ENCODE data around the gene DSCAM. TPM values are rescaled to one million over a fixed set of nuclear protein-coding genes. Genes with fewer than 3 reads are reported as not detected.

Gene DSCAM
- total RNA-seq, 1 experiment from 2014 or later: not detected

DNA sequence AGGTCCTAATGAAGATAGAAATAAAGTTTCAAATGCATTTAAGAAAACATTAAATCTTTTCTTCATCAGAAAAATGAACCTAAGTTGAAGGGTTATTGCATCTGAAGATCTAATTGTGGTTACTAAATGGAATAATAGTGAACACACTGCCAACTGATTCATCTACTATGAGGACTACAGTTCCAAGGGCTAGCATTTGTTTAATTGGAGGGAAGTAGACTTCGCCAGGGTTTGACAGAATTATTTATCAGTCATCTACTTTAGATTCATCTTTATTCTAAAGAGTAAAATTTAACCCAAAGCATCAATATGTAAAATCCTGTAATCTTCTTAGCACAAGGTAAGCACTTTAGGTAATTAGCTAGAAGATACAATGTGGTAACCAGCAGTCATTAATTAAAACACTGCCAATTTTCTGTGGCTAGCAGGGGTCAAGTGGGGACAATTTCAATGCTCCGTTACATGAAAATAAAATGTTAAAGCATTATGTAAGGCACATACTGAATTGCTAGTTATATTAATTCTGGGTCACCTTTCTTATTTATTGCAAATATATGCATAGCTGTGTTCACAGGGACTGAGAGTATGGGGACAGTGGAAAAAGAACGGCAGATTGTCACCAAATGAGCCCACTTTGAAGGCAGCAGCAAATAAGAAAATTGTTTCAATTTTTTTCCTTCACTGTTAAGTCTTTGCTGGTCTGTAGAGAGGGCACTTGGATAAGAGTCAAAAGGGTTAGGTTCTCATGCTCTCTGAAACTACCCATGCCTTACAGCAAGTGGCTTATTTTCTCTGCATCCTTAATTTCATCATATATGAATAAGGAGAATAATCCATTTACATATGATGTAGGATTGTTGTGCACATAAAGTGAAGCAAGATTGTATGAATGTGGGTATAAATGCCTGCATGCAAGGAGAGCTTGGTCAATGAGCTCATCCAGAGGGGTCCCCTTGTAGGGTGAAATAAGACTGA lies 563.8 kb downstream of the DSCAM start:
- Histone ChIP-seq H3K4me3 (replicated peaks in 1 of 2; ENCODE audit: low read depth in 1 of 2, low read length in 2 of 2) (no peak overlapping the region), H3K9ac (ENCODE audit: low read length) (no peak overlapping the region), H4K20me1 (ENCODE audit: insufficient read depth) (no peaks in the 10 kb centered on the region), H3K36me3 (ENCODE audit: control insufficient read depth in 1 of 2, insufficient read depth in 2 of 2, low read length in 2 of 2) (no peaks in the 10 kb centered on the region), H3K4me1 (ENCODE audit: control insufficient read depth in 1 of 2, insufficient read depth in 2 of 2, low read length in 2 of 2) (no peaks in the 10 kb centered on the region), H3K4me2 (ENCODE audit: low read length) (no peak overlapping the region), H3K79me2 (ENCODE audit: insufficient read depth, low read length) (no peaks in the 10 kb centered on the region), H3K27ac (ENCODE audit: low read depth, low read length) (no peak overlapping the region), H2AFZ (ENCODE audit: low read depth, low read length, poor library complexity, severe bottlenecking) (no peak overlapping the region), H3K27me3 (ENCODE audit: insufficient read depth, low read length) (no peaks in the 10 kb centered on the region), H3K9me3 (ENCODE audit: control insufficient read depth in 1 of 2, insufficient read depth in 1 of 2, low read depth in 1 of 2, low read length in 2 of 2) (peaks cover 20 to 63% of the 10 kb centered on the region in 2 experiments), H3K9me2 (ENCODE audit: insufficient read depth) (no peaks in the 10 kb centered on the region)
- ATAC-seq (no peak), DNase-seq (ENCODE audit: low read depth, low spot score) (no peak)
- BruUV-seq (replicated peaks): no TSS peak
- TF ChIP-seq, protein P1, sequence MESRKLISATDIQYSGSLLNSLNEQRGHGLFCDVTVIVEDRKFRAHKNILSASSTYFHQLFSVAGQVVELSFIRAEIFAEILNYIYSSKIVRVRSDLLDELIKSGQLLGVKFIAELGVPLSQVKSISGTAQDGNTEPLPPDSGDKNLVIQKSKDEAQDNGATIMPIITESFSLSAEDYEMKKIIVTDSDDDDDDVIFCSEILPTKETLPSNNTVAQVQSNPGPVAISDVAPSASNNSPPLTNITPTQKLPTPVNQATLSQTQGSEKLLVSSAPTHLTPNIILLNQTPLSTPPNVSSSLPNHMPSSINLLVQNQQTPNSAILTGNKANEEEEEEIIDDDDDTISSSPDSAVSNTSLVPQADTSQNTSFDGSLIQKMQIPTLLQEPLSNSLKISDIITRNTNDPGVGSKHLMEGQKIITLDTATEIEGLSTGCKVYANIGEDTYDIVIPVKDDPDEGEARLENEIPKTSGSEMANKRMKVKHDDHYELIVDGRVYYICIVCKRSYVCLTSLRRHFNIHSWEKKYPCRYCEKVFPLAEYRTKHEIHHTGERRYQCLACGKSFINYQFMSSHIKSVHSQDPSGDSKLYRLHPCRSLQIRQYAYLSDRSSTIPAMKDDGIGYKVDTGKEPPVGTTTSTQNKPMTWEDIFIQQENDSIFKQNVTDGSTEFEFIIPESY (IDR thresholded peaks at IDR 0.05; ENCODE audit: extremely low read depth, insufficient replicate concordance, low read length): no peak
- TF ChIP-seq, protein P2, sequence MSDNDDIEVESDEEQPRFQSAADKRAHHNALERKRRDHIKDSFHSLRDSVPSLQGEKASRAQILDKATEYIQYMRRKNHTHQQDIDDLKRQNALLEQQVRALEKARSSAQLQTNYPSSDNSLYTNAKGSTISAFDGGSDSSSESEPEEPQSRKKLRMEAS (IDR thresholded peaks at IDR 0.05): no peak
- TF ChIP-seq ZNF274 (IDR thresholded peaks at IDR 0.05; ENCODE audit: low read depth, low read length) (no peak), CEBPB (IDR thresholded peaks at IDR 0.05; ENCODE audit: low read depth) (no peak), JUND (IDR thresholded peaks at IDR 0.05) (no peak), TCF7L2 (IDR thresholded peaks at IDR 0.05; ENCODE audit: borderline replicate concordance, extremely low read depth, insufficient read depth, insufficient read length) (no peak), SRF (IDR thresholded peaks at IDR 0.05; ENCODE audit: low read depth) (no peak), POLR2AphosphoS5 (IDR thresholded peaks at IDR 0.05; ENCODE audit: low read depth, low read length) (no peak), RAD21 (IDR thresholded peaks at IDR 0.05; ENCODE audit: low read depth) (no peak), ELF1 (IDR thresholded peaks at IDR 0.05; ENCODE audit: borderline replicate concordance, low read depth) (no peak), EZH2 (IDR thresholded peaks at IDR 0.05) (no peak), ZFX (IDR thresholded peaks at IDR 0.05) (no peak), CBX3 (IDR thresholded peaks at IDR 0.05; ENCODE audit: low read depth) (no peak), SIN3A (IDR thresholded peaks at IDR 0.05; ENCODE audit: low read depth) (no peak), EGR1 (IDR thresholded peaks at IDR 0.05; ENCODE audit: low read depth) (no peak), EZH2phosphoT487 (IDR thresholded peaks at IDR 0.05; ENCODE audit: borderline replicate concordance) (no peak), YY1 (IDR thresholded peaks at IDR 0.05; ENCODE audit: extremely low read depth, insufficient replicate concordance, low read depth, low read length) (no peak)
- TF ChIP-seq, protein P3, sequence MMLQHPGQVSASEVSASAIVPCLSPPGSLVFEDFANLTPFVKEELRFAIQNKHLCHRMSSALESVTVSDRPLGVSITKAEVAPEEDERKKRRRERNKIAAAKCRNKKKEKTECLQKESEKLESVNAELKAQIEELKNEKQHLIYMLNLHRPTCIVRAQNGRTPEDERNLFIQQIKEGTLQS (IDR thresholded peaks at IDR 0.05): no peak
- TF ChIP-seq, protein P4, sequence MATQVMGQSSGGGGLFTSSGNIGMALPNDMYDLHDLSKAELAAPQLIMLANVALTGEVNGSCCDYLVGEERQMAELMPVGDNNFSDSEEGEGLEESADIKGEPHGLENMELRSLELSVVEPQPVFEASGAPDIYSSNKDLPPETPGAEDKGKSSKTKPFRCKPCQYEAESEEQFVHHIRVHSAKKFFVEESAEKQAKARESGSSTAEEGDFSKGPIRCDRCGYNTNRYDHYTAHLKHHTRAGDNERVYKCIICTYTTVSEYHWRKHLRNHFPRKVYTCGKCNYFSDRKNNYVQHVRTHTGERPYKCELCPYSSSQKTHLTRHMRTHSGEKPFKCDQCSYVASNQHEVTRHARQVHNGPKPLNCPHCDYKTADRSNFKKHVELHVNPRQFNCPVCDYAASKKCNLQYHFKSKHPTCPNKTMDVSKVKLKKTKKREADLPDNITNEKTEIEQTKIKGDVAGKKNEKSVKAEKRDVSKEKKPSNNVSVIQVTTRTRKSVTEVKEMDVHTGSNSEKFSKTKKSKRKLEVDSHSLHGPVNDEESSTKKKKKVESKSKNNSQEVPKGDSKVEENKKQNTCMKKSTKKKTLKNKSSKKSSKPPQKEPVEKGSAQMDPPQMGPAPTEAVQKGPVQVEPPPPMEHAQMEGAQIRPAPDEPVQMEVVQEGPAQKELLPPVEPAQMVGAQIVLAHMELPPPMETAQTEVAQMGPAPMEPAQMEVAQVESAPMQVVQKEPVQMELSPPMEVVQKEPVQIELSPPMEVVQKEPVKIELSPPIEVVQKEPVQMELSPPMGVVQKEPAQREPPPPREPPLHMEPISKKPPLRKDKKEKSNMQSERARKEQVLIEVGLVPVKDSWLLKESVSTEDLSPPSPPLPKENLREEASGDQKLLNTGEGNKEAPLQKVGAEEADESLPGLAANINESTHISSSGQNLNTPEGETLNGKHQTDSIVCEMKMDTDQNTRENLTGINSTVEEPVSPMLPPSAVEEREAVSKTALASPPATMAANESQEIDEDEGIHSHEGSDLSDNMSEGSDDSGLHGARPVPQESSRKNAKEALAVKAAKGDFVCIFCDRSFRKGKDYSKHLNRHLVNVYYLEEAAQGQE (IDR thresholded peaks at IDR 0.05; ENCODE audit: low read depth): no peak
- intact Hi-C loops (cut with micrococcal nuclease): no loop called here
- ChIA-PET POLR2A (no interaction called here), RAD21 (ENCODE audit: low non-redundant PET in 1 of 2, low total read pairs in 2 of 2, uncharacterized antibody in 2 of 2, unreplicated experiment in 2 of 2) (no interaction called here), CTCF (no interaction called here)

Data from HCT116 (cell line).